Mesenteric fat pad (tissue), 1 donor: ENCODE data around the gene CYTH2. TPM values are rescaled to one million over a fixed set of nuclear protein-coding genes. Genes with fewer than 3 reads are reported as not detected.
"Not testable (repeated sequence)": the region's sequence is repeated elsewhere in the genome, so short reads cannot be mapped to it uniquely, and the experiment has no call there.

Experiments used
- DNase-seq: peaks from one replicate; pipeline ENCODE4 v3.0.0-alpha.2; 2020; ENCODE audit warnings: low spot score
- total RNA-seq: library from RNA; stranded (reverse); fragmentation: NEBNext Ultra II Directional; extraction: Animal tissue kit (Norgen Biotek cat#: 25700); gene quantifications from one replicate; pipeline ENCODE4 v1.2.1, GENCODE V29; 2021
- donor health status: DM: yes; HTN: yes; CAD: no.

Gene CYTH2
- total RNA-seq, 1 donor from 2014 or later, result 34.9 TPM

DNA sequence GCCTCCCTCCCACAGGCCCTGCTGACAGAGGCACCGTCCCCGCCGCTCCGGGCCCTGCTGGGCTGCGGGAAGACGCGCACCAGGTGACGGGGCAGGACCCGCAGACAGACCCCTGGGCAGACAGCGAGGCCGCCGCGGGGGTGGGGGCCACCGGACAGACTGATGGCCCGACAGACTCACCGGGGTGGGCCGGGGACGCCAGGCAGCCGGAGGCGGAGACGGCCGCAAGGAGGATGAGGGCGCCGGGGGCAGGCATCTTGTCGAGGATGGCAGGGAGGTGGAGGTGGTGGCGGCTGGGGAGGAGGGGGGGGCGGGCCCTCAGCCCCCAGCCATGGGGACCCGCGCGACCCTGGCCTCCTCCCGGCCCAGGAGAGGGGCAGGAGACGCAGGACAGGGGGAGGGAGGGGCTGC, 42.2 kb downstream of the CYTH2 start:
- no peak for DNase-seq

DNA sequence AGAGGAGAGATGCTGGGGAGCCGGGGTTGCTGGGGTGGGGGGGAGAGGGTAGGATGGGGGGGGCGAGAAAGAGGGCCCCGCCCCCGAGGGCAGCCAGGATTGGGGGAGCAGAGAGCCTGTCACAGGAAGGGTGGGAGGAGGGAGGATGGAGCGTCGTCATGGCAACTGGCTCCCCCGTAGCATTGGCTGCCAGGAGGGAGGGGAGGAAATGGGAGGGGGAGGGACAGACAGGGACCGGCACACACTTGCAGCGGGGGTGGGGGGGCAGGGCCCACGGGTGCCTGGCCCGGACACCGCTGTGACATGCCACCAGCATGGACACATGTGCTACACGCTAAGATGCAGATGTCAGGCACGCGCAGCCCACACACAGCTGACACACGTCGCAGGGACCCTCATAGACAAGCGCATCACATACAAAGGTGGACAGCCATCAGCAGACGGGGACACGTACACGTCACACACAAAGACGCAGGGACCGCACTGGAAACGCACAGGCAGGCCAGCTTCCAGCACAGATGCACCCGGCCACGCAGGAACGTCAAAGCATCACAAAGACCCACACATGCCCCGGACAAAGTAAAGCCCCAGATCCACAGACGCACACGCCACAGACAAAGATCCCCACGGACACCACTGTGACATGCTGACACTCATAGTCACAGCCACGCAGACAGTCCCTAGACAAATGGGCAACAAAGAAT, 42.8 kb downstream of the CYTH2 start, which contains the start of gene LMTK3:
LMTK3 (minus strand) TSS at position 36 of the 704 bp plus-strand sequence. CDS start 259 bp downstream, outside the sequence.
- no peak for DNase-seq

DNA sequence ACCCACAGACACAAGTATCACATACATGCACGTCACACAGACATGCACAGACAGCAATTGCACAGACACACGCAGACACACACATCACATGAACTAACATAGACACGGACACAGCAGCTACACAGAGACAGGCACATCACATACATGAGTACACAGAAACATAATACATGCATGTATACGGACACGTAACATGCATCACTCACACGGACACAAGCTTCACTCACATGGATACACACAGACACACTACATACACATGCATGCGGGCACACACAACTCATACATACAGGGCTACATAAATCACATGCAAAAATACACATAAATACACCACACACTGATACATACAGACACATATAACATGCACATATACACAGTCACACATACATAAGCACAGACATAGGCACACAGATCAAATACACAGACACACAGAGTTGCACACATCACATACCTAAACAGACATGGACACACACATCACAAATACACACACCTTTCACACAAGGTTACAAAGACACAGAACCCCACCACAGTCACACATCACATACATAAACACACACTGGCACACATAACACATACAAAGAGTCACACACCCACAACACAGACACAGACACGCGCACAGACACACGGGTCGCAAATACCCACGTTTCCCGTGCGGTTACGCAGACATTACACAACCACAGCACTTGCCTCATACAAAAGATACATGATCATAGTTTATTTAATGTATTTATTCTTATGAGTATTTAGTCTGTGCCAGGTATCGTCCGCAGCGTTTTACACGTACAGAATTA, 43.5 kb downstream of the CYTH2 start:
- no peak for DNase-seq

DNA sequence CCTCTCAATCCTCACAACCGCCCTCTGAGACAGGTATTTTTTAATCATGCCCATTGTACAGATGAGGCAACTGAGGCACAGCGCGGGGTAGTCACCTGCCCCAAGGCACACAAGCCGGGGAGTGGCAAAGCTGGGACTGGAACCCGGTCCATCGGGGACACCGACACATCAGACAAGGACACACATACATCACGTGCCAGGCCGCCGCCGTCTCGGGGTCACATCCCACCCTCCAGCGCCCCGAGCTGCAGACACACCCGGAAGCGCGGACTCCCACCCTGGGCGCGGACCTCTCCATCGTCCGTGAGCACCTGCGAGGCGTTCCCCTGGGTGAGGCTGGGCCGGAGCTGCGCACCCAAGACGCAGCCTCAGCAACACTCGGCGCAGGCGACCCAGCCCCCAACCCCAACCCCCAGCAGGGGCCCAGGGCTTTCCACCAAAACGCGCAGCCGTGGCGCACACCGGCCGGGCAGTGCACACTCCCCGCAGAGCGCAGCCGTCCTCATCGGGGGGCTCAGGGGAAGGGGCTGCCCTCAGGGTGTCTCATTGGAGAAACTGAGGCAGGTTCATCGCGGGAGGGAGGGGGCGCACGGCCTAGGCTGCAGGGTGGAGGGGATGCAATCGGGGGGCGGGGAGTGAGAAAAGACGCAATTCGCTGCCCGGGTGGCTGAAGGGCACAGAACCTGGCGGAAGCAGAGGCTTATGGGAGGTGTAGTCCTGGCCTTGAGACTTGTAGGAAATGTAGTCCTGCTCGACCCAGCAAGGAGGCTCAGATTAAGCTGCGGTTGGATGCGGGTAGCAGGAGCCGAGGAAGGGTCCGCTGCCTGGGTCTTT, 44.3 kb downstream of the CYTH2 start:
- no peak for DNase-seq

DNA sequence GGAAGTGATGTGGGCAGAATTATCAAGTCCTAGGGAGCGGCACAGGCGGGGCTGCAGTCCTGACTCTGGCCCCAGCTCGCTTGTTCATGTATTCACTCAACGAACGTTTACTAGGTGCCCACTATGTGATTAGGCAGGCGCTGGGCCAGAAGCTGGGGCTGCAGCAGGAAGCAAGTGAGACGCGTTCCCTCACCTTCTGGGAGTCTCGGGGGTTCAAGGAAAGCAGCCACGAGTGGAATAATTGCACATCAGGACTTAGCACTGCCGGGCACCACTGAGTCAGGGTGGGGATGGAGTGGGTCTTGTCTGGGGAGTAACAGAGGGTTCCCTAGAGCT, 44.9 kb downstream of the CYTH2 start:
- DNase-seq, result no peak

DNA sequence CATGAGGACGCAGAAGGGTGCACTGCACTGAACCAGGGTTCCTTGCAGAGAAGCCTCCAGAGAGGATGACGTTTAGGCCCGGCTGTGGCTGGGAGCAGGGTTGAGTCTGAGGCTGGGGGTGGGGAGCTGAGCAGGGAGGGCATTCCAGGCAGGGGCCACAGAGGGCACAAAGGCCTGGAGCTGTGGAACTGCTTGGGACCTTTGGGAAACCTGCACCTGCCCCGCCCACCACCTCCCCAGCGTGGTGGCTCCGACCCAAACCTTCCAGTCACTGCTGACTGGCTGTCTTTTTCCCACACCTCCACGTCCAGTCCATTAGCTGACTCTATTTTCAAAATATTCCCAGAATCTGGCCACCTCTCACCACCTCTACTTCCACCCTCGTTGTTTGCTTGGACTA, 47.4 kb downstream of the CYTH2 start:
- DNase-seq, result no peak

DNA sequence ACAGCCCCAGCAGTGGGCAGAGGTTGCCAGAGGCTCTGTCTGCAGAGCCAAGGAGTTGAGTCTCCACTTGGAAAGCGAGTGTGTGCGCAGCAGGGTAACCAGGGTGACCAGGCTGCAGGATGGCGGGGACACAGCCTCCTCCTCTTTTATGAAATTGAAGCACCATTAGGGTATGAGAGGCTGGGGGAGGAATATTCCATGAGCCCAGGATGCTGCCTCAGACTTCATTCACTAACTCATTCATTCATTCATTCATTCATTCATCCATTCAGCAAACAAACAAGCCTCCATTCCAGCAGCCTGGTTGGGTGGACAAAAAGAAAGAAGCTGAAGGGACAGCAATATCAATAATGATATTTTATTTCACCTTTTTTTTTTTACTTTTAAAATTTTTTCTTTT, 49.0 kb downstream of the CYTH2 start:
- no peak for DNase-seq

DNA sequence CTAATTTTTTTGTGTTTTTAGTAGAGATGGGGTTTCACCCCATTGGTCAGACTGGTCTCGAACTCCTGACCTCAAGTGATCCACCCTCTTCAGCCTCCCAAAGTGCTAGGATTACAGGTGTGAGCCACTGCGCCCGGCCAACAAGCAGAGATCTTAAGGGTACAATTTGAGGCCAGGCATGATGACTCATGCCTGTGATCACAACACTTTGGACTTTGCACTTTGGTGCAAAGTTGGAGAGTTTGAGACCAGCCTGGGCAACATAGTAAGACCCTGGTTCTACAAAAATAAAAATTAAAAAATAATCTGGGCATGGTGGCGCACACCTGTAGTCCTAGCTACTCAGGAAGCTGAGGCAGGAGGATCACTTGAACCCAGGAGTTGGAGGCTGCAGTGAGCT, 50.3 kb downstream of the CYTH2 start:
- DNase-seq, result not testable (repeated sequence)

DNA sequence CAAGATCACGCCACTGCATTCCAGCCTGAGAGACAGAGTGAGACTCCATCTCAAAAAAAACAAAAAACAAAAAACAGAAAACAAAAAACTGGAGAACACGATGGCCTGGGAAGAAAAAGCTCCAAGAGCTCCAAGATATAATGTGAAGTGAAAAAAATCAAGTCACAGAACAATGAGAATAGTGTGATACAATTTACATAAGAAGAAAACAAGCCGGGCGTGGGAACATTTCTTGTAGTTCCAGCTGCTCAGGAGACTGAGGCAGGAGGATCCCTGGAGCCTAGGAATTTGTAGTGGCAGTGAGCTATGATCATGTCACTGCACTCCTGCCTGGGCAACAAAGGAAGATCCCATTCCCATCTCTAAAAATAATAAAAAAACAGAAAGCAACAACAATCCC, 51.0 kb downstream of the CYTH2 start:
- no peak for DNase-seq

DNA sequence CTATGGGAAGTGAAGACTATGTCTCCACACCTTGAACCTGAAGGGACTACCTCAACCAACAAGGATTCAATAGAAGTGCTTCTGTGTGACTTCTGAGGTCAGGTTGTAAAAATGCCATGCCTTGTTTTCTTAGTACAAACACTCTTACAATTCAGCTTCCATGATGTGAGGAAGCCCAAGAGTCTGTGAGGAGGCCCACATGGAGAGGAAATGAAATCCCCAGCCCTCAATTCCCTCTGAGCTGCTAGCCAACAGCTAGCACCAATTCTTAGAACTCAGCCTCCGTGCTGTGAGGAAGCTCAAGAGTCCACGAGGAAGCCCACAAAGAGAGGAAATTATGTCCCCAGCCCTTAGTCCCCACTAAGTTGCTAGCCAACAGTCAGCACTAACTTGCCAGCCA, 55.1 kb downstream of the CYTH2 start:
- no peak for DNase-seq

DNA sequence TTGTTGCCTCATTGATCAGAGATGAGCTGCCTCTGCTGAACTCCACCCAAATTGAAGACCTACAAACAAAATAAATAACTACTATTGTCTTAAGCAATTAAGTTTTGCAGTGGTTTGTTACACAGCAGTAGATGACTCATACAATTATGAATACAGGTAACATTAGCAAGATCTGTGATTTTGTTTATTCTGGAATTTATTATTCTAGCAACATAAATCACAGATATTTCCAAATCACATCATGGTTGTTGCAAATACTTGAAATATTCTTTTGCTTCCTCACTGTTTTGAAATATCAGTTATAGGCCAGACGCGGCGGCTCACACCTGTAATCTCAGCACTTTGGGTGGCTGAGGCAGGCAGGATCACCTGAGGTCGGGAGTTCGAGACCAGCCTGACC, 55.6 kb downstream of the CYTH2 start:
- DNase-seq, result no peak

DNA sequence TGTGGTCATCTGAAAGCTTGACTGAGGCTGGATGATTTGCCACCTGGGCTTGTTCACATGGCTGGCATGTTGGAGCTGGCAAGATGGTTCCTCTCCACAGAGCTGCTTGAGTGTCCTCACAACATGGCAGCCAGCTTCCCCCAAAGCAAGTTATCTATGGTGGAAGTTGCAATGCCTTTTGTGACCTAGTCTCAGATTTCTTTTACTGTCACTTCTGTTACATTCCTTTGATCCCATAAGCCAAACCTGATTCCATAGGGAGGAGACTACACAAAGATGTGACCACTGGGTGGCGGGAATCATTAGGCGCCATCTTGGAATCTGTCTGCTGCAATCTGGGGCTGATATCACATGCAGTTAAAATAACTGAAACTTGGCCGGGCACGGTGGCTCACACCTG, 60.0 kb downstream of the CYTH2 start:
- no peak for DNase-seq

DNA sequence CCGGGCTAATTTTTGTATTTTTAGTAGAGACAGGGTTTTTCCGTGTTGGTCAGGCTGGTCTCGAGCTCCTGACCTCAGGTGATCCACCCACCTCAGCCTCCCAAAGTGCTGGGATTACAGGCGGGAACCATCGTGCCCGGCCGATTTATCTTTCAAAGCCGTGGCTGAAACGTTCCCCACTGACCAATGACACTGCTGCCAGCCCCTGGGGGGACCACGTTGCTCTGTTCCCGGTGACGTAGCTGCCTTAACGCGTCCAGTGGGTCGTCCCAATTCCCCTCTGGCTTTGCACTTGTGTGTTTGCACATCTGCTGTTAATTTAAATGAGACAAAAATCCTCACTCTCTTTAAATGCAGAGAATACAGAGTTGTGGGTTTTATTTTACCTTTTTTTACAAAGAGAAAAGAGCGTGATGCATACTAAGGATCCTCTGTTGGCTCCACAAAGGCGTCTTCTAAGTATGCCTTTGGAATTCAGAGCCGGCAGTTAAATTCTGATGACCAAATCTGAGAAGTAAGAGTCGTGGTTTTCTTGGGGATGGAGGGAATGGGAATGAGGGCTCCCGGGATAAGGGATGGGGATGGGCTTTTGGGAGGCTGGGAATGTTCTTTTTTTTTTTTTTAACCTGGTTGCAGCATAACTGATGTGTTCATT, 61.0 kb downstream of the CYTH2 start:
- DNase-seq, result no peak

DNA sequence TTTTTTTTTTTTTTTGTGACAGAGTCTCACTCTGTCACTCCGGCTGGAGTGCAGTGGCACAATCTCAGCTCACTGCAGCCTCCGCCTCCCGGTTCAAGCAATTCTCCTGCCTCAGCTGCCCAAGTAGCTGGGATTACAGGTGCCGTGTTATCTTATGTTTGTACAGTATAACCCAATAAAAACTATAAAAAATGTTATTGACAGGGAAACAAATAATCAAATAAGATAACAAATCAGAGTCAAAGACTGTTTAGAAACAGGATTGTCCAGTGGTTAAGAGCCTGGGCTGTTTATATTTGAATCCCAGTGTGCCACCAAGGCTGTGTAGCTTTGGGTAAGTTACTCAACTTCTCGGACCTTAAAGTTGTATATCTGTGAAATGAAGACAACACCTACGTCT, 61.6 kb downstream of the CYTH2 start:
- DNase-seq, result no peak

Other genes with a start within 250 kb of the CYTH2 start
- 57.6 TPM for gene CARD8, start 213.5 kb upstream of the CYTH2 start, total RNA-seq
- 0.87 TPM for gene ZNF114, start 199.3 kb upstream of the CYTH2 start, total RNA-seq
- gene EMP3, start 143.8 kb upstream of the CYTH2 start, total RNA-seq, result 91.4 TPM
- gene TMEM143, start 105.4 kb upstream of the CYTH2 start, total RNA-seq, result 5.8 TPM
- not detected for gene SYNGR4, start 105.0 kb upstream of the CYTH2 start, total RNA-seq
- gene KDELR1, start 77.8 kb upstream of the CYTH2 start, total RNA-seq, result 113 TPM
- 0.48 TPM for gene GRIN2D, start 75.7 kb upstream of the CYTH2 start, total RNA-seq
- gene GRWD1, start 23.4 kb upstream of the CYTH2 start, total RNA-seq, result 39.0 TPM
- gene KCNJ14, start 13.8 kb upstream of the CYTH2 start, total RNA-seq, result 1.0 TPM
- 0.45 TPM for gene LMTK3, start 42.5 kb downstream of the CYTH2 start, total RNA-seq
- 0.48 TPM for gene SULT2B1, start 82.8 kb downstream of the CYTH2 start, total RNA-seq
- gene SPACA4, start 137.4 kb downstream of the CYTH2 start, total RNA-seq, result not detected
- gene FAM83E, start 145.7 kb downstream of the CYTH2 start, total RNA-seq, result 0.71 TPM
- 876 TPM for gene RPL18, start 149.8 kb downstream of the CYTH2 start, total RNA-seq
- 14.0 TPM for gene SPHK2, start 150.1 kb downstream of the CYTH2 start, total RNA-seq
- 1.4 TPM for gene DBP, start 168.0 kb downstream of the CYTH2 start, total RNA-seq
- 3.3 TPM for gene CA11, start 176.8 kb downstream of the CYTH2 start, total RNA-seq
- gene NTN5, start 203.6 kb downstream of the CYTH2 start, total RNA-seq, result 0.51 TPM
- 0.19 TPM for gene FUT2, start 226.6 kb downstream of the CYTH2 start, total RNA-seq